Fibroblast of mammary gland (primary cell): Measurements from ENCODE around the gene SPAG8.
A peak's percentile ranks its signal among the peaks of the same experiment; 100 is the strongest.

Experiments
- DNase-seq: peaks from one replicate; pipeline ENCODE4 v3.0.0-alpha.2; 2010; ENCODE audit warnings: low read depth
- H3K4me3 ChIP-seq: 2 replicates; pipeline ENCODE4 v1.5.1; 2011; ENCODE audit warnings: low read depth, mild to moderate bottlenecking, low read length, moderate library complexity; ENCODE audit not compliant: control insufficient read depth
- TF ChIP-seq, protein P1 (sequence below): conservative IDR thresholded peaks from 2 replicates; pipeline ENCODE4 v1.5.1; 2011; ENCODE audit warnings: low read depth, low read length, inconsistent platforms; ENCODE audit not compliant: control insufficient read depth, insufficient read depth

Gene SPAG8

DNA sequence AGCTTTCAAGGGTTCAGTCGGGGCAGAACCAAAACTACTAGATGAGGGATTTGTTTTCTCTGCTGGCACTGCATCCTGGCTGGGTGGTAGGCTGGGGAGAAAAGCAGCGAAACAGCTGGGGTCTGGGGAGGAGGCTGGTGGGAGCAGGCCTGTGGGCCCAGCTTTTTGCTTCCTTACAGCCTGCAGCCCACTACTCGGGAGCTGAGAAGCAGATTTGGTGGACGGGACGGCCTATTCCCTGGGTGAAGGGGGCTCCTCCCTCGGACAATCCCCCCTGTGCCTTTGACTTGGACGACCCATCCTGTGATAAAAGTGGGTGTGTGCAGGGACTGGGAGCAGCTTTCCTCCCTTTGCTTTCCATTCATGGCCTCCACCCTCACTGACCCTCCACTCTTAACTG lies 11.5 kb downstream of the SPAG8 start:
- TF ChIP-seq, protein P1, sequence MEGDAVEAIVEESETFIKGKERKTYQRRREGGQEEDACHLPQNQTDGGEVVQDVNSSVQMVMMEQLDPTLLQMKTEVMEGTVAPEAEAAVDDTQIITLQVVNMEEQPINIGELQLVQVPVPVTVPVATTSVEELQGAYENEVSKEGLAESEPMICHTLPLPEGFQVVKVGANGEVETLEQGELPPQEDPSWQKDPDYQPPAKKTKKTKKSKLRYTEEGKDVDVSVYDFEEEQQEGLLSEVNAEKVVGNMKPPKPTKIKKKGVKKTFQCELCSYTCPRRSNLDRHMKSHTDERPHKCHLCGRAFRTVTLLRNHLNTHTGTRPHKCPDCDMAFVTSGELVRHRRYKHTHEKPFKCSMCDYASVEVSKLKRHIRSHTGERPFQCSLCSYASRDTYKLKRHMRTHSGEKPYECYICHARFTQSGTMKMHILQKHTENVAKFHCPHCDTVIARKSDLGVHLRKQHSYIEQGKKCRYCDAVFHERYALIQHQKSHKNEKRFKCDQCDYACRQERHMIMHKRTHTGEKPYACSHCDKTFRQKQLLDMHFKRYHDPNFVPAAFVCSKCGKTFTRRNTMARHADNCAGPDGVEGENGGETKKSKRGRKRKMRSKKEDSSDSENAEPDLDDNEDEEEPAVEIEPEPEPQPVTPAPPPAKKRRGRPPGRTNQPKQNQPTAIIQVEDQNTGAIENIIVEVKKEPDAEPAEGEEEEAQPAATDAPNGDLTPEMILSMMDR, result no peak
- no peak for DNase-seq
- H3K4me3 ChIP-seq, result no peak overlapping the region

DNA sequence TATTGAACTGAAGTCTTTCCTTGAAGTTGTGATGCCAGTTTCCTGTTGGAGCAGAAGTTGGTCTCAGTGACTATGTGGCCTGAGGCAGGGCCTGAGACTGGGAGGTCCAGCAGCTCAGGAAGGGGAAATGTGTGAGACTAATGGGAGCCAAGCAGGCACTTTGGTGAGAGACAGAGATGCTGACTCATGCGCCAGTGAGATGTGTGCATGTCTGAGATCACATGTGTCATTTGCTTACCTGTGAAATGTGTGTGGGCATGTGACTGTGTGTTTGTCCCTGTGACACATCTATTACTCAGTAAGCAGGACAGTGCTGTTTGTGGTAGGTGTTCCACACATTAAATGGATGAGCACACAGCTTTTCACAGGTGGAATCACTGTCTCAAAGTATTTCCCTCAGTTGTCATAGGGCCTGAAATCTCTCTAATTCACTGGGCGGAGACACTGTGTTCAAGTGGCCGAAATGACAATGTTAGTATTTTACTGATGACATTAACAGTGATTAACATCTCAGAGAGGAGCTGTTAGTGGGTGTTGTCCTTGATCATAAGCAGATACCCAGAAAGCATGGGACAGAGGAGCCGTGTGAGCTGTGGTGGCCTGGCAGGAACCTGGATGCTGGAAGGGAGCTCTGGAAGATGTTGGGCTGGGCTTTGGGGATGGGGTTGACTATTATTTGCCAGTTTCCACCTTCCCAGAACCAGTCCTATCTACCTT lies 13.2 kb downstream of the SPAG8 start:
- TF ChIP-seq, protein P1, result no peak
- peak; percentile 63 for DNase-seq
- no peak overlapping the region for H3K4me3 ChIP-seq

DNA sequence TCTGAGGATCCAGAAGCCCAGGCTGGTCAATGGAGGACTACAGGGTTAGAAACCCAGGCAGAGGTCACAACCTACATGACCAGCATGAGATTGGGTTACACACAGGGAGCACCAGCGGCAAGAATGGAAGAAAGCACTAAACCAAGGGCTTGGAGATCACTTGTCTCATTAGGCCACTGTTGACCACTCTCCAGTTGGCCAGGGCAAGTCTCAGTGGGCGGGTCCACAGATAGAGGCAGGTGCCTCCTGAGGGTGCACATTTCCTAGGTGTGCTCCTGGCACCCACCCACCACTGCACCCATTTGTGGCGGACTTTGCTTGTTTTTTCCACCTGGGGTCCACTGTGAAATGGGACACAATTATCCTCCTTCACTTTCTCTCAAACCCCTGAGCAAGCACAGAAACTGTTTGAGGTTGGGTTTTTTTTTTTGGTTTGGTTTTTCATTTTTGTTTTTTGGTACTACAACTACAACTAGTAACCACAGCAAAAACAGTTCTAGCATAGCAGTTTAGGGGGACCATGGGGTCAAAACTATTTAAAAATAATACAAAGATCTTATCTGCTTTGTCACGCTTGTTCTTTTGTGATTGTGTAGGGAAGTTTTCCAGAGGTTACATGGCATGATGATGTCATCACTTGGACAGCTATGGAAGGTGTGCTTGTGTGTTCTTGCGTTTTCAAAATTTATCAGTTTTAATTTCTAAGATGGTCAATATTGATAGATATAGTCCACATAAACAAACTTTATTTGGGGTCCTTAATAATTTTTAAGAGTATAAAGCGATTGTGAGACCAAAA lies 14.6 kb downstream of the SPAG8 start:
- TF ChIP-seq, protein P1, result no peak
- no peak for DNase-seq
- H3K4me3 ChIP-seq, result no peak overlapping the region

DNA sequence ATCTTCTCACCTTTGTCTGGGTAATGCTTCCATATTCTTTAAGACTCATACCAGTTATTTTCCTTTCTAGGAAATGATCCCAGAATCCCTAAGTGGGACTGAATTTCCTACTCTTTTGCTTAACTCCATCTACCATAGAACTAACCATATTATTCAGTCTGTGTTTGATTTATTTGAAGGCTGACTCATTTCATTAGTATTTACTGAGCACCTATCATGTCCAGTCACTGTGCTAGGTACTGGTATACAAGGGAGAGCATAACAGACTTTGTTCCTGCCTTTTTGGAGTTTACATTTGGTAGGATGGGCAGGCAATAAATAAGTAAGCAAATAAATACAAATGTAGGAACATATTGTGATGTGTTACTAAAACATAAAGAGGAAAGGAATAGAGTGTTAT lies 16.4 kb downstream of the SPAG8 start:
- no peak overlapping the region for H3K4me3 ChIP-seq
- TF ChIP-seq, protein P1, result no peak
- no peak for DNase-seq

DNA sequence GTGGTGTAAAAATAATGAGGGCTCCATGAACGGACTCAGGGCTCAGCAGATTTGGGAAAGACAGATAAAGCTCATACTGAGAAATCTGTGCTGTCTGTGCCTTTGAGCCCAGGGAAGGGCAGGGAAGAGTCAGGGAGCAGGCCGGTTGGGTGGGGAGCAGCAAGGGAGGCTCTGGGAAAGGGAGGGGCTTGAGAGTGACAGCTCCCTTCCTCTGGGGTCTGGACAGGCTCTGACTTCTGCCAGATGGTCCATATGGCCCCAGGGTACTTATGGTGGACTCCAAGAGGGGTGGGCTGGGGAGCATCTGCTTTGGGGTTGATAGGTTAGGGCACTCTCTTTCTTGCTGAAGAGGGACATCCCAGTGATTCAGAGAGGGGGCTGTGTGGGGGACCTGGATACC lies 18.6 kb downstream of the SPAG8 start:
- DNase-seq, result no peak
- TF ChIP-seq, protein P1, result no peak
- H3K4me3 ChIP-seq, result peak overlapping the region; percentile 57

DNA sequence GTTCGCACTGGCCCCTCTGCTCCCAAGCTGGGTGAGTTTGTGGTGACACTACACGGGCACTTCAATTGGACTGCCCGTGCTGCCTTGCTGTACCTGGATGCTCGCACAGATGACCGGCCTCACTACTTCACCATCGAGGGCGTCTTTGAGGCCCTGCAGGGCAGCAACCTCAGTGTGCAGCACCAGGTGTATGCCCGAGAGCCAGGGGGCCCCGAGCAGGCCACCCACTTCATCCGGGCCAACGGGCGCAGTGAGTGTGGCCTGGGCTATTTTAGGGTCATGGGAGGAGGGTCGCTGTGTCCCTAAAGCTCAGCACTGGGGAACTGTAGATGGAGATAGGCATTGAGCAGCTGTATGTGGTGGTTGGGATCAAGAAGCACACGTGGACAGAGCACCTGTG lies 19.2 kb downstream of the SPAG8 start:
- H3K4me3 ChIP-seq, result peak overlapping the region; percentile 57
- DNase-seq, result no peak
- TF ChIP-seq, protein P1, result no peak
